ENCODE data around the gene BCL11B.

GRCh38 chr14:99134516-99135046, 137.4 kb downstream of the BCL11B start:
- TF ChIP-seq POLR2A (IDR thresholded peaks at IDR 0.05; ENCODE audit: low read length): no peak
- no peak for TF ChIP-seq GATA1 (IDR thresholded peaks at IDR 0.05; ENCODE audit: low read depth, low read length)

Data from erythroblast (primary cell).